Peyer's patch (tissue), 4 donors: ENCODE results near the gene RPTOR. TPM values are rescaled to one million over a fixed set of nuclear protein-coding genes. Genes with fewer than 3 reads are reported as not detected.

Experiments
- DNase-seq, 3 donors: peaks; one replicate each; pipeline ENCODE4 v3.0.0-alpha.2; 2017 to 2019
- H3K27ac ChIP-seq, 4 donors: fragments of 200-600 bp; sonication (generic); one replicate each; pipeline ENCODE4 v1.5.1; 2016 to 2019
- H3K27me3 ChIP-seq, 2 donors: fragments of 200-600 bp; sonication (generic); one replicate each; pipeline ENCODE4 v1.5.1; 2019
- H3K36me3 ChIP-seq, 3 donors: fragments of 200-600 bp; sonication (generic); one replicate each; pipeline ENCODE4 v1.5.1; 2016 to 2019
- H3K4me1 ChIP-seq, 4 donors: fragments of 200-600 bp; sonication (generic); one replicate each; pipeline ENCODE4 v1.5.1; 2016 to 2019
- H3K4me3 ChIP-seq, 4 donors: fragments of 200-600 bp; sonication (generic); 1 replicate in 3 of 4; 2 replicates in 1 of 4; pipeline ENCODE4 v1.5.1; 2016 to 2019; ENCODE audit warnings: mild to moderate bottlenecking in 1 of 4
- H3K9me3 ChIP-seq, 4 donors: fragments of 200-600 bp; sonication (generic); one replicate each; pipeline ENCODE4 v1.5.1; 2016 to 2019; ENCODE audit warnings: mild to moderate bottlenecking in 1 of 4
- CTCF ChIP-seq, 6 experiments: fragments of 450-650 bp in 4 of 6; fragments of 200-600 bp in 2 of 6; sonication (generic) in 1 of 6; IDR thresholded peaks; one replicate each; pipeline ENCODE4 v1.5.1; 2017 to 2019; ENCODE audit warnings: antibody characterized with exemption in 6 of 6, mild to moderate bottlenecking in 3 of 6, moderate library complexity in 1 of 6
- POLR2A ChIP-seq, 2 donors: fragments of 450-650 bp; IDR thresholded peaks; one replicate each; pipeline ENCODE4 v1.5.1; 2017; ENCODE audit warnings: antibody characterized with exemption in 2 of 2, mild to moderate bottlenecking in 2 of 2, moderate library complexity in 2 of 2
- total RNA-seq, 4 donors: library from RNA; depleted of rRNA; stranded (reverse); fragments of >200 nt; gene quantifications; one replicate each; pipeline ENCODE4 v1.1.0, GENCODE V29; 2016

Gene RPTOR
- total RNA-seq, 4 donors from 2014 or later, result 42.4 to 73.6 (median 64.2) TPM

- no peak for DNase-seq
- peak overlapping the region in 2 of 4 donors; percentile 66 to 77 for H3K27ac ChIP-seq
- peak overlapping the region; percentile 72 to 100 (median 88) for H3K4me3 ChIP-seq
- TF ChIP-seq CTCF (IDR thresholded peaks at IDR 0.05), result no peak
- no peak for TF ChIP-seq POLR2A (IDR thresholded peaks at IDR 0.05)
- no peaks in the 10 kb centered on the region for H3K27me3 ChIP-seq
- H3K9me3 ChIP-seq, result no peaks in the 10 kb centered on the region
- peaks cover 0 to 20% (median 7%) of the 10 kb centered on the region in 4 donors for H3K4me1 ChIP-seq
- no peaks in the 10 kb centered on the region for H3K36me3 ChIP-seq
Measured at GRCh38 chr17:80545499-80545826, 825 bp downstream of the RPTOR start.

GRCh38 chr17:80546267-80546666, 1.6 kb downstream of the RPTOR start:
- no peak overlapping the region for H3K4me3 ChIP-seq
- H3K27ac ChIP-seq, result no peak overlapping the region
- TF ChIP-seq CTCF (IDR thresholded peaks at IDR 0.05) (no peak), POLR2A (IDR thresholded peaks at IDR 0.05) (no peak)
- no peaks in the 10 kb centered on the region for H3K9me3 ChIP-seq
- H3K36me3 ChIP-seq, result no peaks in the 10 kb centered on the region
- DNase-seq, result no peak
- no peaks in the 10 kb centered on the region for H3K27me3 ChIP-seq
- peaks cover 0 to 20% (median 7%) of the 10 kb centered on the region in 4 donors for H3K4me1 ChIP-seq

GRCh38 chr17:80552523-80552922, 7.9 kb downstream of the RPTOR start:
- no peak for TF ChIP-seq POLR2A (IDR thresholded peaks at IDR 0.05)
- TF ChIP-seq CTCF (IDR thresholded peaks at IDR 0.05), result no peak
- H3K36me3 ChIP-seq, result no peaks in the 10 kb centered on the region
- H3K9me3 ChIP-seq, result no peaks in the 10 kb centered on the region
- no peak for DNase-seq
- H3K4me1 ChIP-seq, result peaks cover 0 to 4% (median 0%) of the 10 kb centered on the region in 4 donors
- H3K4me3 ChIP-seq, result no peak overlapping the region
- H3K27ac ChIP-seq, result no peak overlapping the region
- H3K27me3 ChIP-seq, result no peaks in the 10 kb centered on the region

- H3K27ac ChIP-seq, result no peak overlapping the region
- TF ChIP-seq CTCF (IDR thresholded peaks at IDR 0.05) (no peak), POLR2A (IDR thresholded peaks at IDR 0.05) (no peak)
- no peak for DNase-seq
- H3K36me3 ChIP-seq, result no peaks in the 10 kb centered on the region
- no peaks in the 10 kb centered on the region for H3K27me3 ChIP-seq
- no peaks in the 10 kb centered on the region for H3K9me3 ChIP-seq
- peaks cover 0 to 4% (median 0%) of the 10 kb centered on the region in 4 donors for H3K4me1 ChIP-seq
- H3K4me3 ChIP-seq, result no peak overlapping the region
Measured at GRCh38 chr17:80555266-80555665, 10.6 kb downstream of the RPTOR start.

- Histone ChIP-seq H3K4me3 (no peak overlapping the region), H3K9me3 (no peaks in the 10 kb centered on the region), H3K27me3 (no peaks in the 10 kb centered on the region), H3K27ac (no peak overlapping the region), H3K4me1 (peaks cover 0 to 2% (median 0%) of the 10 kb centered on the region in 4 donors), H3K36me3 (no peaks in the 10 kb centered on the region)
- DNase-seq, result no peak
- TF ChIP-seq POLR2A (IDR thresholded peaks at IDR 0.05) (no peak), CTCF (IDR thresholded peaks at IDR 0.05) (no peak)
Measured at GRCh38 chr17:80558046-80558445, 13.4 kb downstream of the RPTOR start.

- no peak for DNase-seq
- Histone ChIP-seq H3K4me1 (no peaks in the 10 kb centered on the region), H3K9me3 (no peaks in the 10 kb centered on the region), H3K36me3 (no peaks in the 10 kb centered on the region), H3K4me3 (no peak overlapping the region), H3K27me3 (no peaks in the 10 kb centered on the region), H3K27ac (no peak overlapping the region)
- no peak for TF ChIP-seq POLR2A (IDR thresholded peaks at IDR 0.05)
Measured at GRCh38 chr17:80559825-80560251, 15.2 kb downstream of the RPTOR start.
